Measurements from ENCODE around the gene NRP1. TPM values are rescaled to one million over a fixed set of nuclear protein-coding genes. Genes with fewer than 3 reads are reported as not detected.

Gene NRP1
- total RNA-seq, 1 experiment from 2014 or later, result 3.0 TPM

DNA sequence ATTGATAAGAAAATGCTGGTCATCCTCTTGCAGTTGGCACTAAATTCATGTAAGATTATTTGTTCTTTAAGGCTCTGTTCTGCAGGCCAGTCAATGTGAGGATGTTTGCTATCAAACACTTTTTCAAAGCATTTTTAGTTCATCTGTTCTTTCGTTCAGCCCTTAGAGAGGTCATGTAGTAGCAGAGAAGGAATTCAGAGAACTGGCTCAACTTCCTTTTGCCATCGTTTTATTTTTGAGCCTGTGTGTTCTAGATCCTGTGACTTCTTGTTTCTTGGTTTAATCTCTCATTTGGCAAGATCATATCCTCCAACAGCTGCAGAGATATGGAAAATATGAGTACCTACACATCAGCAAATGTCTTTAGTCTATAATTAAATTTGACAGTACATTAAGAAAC, 184.3 kb downstream of the NRP1 start:
- no peaks in the 10 kb centered on the region for H3K4me1 Mint-ChIP-seq
- CTCF ChIA-PET, result interaction anchor here (0.5 kb wide), 1 partner anchor 17 kb away, joined by 3 read pairs; no protein-coding TSS in a partner anchor
- DNase-seq (ENCODE audit: low spot score), result no peak
- POLR2A ChIA-PET, result no interaction called here
- no peaks in the 10 kb centered on the region for H3K36me3 Mint-ChIP-seq
- H3K9me3 Mint-ChIP-seq, result peaks cover 21% of the 10 kb centered on the region
- H3K4me3 Mint-ChIP-seq, result no peak overlapping the region
- ATAC-seq, result no peak
- H3K27ac Mint-ChIP-seq, result no peak overlapping the region
- H3K27me3 Mint-ChIP-seq (ENCODE audit: low read depth), result no peaks in the 10 kb centered on the region
- TF ChIP-seq NFYB (CRISPR knock-in tag; conservative IDR thresholded peaks at IDR 0.05; ENCODE audit: low read depth), result no peak
- TF ChIP-seq TP53 (CRISPR knock-in tag; IDR thresholded peaks at IDR 0.05), result no peak
- no peak for TF ChIP-seq NR1H2 (CRISPR knock-in tag; IDR thresholded peaks at IDR 0.05)
- TF ChIP-seq GABPB1 (CRISPR knock-in tag; IDR thresholded peaks at IDR 0.05), result no peak
- TF ChIP-seq, protein P1, sequence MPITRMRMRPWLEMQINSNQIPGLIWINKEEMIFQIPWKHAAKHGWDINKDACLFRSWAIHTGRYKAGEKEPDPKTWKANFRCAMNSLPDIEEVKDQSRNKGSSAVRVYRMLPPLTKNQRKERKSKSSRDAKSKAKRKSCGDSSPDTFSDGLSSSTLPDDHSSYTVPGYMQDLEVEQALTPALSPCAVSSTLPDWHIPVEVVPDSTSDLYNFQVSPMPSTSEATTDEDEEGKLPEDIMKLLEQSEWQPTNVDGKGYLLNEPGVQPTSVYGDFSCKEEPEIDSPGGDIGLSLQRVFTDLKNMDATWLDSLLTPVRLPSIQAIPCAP (CRISPR knock-in tag; IDR thresholded peaks at IDR 0.05), result no peak
- TF ChIP-seq, protein P2, sequence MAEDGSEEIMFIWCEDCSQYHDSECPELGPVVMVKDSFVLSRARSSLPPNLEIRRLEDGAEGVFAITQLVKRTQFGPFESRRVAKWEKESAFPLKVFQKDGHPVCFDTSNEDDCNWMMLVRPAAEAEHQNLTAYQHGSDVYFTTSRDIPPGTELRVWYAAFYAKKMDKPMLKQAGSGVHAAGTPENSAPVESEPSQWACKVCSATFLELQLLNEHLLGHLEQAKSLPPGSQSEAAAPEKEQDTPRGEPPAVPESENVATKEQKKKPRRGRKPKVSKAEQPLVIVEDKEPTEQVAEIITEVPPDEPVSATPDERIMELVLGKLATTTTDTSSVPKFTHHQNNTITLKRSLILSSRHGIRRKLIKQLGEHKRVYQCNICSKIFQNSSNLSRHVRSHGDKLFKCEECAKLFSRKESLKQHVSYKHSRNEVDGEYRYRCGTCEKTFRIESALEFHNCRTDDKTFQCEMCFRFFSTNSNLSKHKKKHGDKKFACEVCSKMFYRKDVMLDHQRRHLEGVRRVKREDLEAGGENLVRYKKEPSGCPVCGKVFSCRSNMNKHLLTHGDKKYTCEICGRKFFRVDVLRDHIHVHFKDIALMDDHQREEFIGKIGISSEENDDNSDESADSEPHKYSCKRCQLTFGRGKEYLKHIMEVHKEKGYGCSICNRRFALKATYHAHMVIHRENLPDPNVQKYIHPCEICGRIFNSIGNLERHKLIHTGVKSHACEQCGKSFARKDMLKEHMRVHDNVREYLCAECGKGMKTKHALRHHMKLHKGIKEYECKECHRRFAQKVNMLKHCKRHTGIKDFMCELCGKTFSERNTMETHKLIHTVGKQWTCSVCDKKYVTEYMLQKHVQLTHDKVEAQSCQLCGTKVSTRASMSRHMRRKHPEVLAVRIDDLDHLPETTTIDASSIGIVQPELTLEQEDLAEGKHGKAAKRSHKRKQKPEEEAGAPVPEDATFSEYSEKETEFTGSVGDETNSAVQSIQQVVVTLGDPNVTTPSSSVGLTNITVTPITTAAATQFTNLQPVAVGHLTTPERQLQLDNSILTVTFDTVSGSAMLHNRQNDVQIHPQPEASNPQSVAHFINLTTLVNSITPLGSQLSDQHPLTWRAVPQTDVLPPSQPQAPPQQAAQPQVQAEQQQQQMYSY (CRISPR knock-in tag; IDR thresholded peaks at IDR 0.05), result no peak
- TF ChIP-seq, protein P3, sequence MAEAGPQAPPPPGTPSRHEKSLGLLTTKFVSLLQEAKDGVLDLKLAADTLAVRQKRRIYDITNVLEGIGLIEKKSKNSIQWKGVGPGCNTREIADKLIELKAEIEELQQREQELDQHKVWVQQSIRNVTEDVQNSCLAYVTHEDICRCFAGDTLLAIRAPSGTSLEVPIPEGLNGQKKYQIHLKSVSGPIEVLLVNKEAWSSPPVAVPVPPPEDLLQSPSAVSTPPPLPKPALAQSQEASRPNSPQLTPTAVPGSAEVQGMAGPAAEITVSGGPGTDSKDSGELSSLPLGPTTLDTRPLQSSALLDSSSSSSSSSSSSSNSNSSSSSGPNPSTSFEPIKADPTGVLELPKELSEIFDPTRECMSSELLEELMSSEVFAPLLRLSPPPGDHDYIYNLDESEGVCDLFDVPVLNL (CRISPR knock-in tag; IDR thresholded peaks at IDR 0.05; ENCODE audit: borderline replicate concordance, low read depth), result no peak
- no peak for TF ChIP-seq OVOL2 (CRISPR knock-in tag; IDR thresholded peaks at IDR 0.05; ENCODE audit: borderline replicate concordance)
- TF ChIP-seq NR3C1 (CRISPR knock-in tag; conservative IDR thresholded peaks at IDR 0.05; ENCODE audit: low read depth), result no peak
- TF ChIP-seq JAZF1 (CRISPR knock-in tag; IDR thresholded peaks at IDR 0.05), result no peak
- TF ChIP-seq ETV6 (CRISPR knock-in tag; IDR thresholded peaks at IDR 0.05), result no peak

DNA sequence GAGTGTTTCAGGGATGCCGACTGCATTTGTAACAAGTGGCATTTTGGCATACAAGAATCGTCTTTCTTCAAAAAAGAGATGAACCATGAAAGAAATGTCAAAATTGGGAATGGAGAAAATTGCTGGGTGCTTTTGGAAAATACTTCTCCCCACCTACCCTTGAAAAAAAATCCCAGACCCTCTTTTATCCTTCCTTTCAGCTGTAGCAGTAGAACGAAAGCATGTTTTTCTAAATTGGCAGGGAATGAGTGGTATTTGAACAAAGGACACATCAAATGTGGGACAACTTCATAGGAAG, 187.5 kb downstream of the NRP1 start:
- H3K9me3 Mint-ChIP-seq, result peaks cover 21% of the 10 kb centered on the region
- ATAC-seq, result no peak
- DNase-seq (ENCODE audit: low spot score), result no peak
- ChIA-PET CTCF (interaction anchor here (1.1 kb wide), 1 partner anchor 138 kb away, joined by 4 read pairs; no protein-coding TSS in a partner anchor), POLR2A (no interaction called here)
- no peak overlapping the region for H3K4me3 Mint-ChIP-seq
- no peaks in the 10 kb centered on the region for H3K36me3 Mint-ChIP-seq
- no peaks in the 10 kb centered on the region for H3K4me1 Mint-ChIP-seq
- no peak overlapping the region for H3K27ac Mint-ChIP-seq
- H3K27me3 Mint-ChIP-seq (ENCODE audit: low read depth), result no peaks in the 10 kb centered on the region
- TF ChIP-seq CBFB (CRISPR knock-in tag; IDR thresholded peaks at IDR 0.05; ENCODE audit: low read depth) (no peak), NR3C1 (CRISPR knock-in tag; conservative IDR thresholded peaks at IDR 0.05; ENCODE audit: low read depth) (no peak), SMAD3 (CRISPR knock-in tag; IDR thresholded peaks at IDR 0.05; ENCODE audit: borderline replicate concordance) (no peak), ZNF121 (CRISPR knock-in tag; IDR thresholded peaks at IDR 0.05) (no peak), JAZF1 (CRISPR knock-in tag; IDR thresholded peaks at IDR 0.05) (no peak), RORB (CRISPR knock-in tag; IDR thresholded peaks at IDR 0.05) (no peak), IRF2 (CRISPR knock-in tag; IDR thresholded peaks at IDR 0.05; ENCODE audit: borderline replicate concordance, low read depth) (no peak), PRRX2 (CRISPR knock-in tag; IDR thresholded peaks at IDR 0.05) (no peak), GTF2I (CRISPR knock-in tag; conservative IDR thresholded peaks at IDR 0.05) (no peak), EMX1 (CRISPR knock-in tag; IDR thresholded peaks at IDR 0.05) (no peak), FOXP1 (CRISPR knock-in tag; IDR thresholded peaks at IDR 0.05; ENCODE audit: borderline replicate concordance) (no peak), ZNF219 (CRISPR knock-in tag; IDR thresholded peaks at IDR 0.05; ENCODE audit: borderline replicate concordance) (no peak)
- TF ChIP-seq, protein P4, sequence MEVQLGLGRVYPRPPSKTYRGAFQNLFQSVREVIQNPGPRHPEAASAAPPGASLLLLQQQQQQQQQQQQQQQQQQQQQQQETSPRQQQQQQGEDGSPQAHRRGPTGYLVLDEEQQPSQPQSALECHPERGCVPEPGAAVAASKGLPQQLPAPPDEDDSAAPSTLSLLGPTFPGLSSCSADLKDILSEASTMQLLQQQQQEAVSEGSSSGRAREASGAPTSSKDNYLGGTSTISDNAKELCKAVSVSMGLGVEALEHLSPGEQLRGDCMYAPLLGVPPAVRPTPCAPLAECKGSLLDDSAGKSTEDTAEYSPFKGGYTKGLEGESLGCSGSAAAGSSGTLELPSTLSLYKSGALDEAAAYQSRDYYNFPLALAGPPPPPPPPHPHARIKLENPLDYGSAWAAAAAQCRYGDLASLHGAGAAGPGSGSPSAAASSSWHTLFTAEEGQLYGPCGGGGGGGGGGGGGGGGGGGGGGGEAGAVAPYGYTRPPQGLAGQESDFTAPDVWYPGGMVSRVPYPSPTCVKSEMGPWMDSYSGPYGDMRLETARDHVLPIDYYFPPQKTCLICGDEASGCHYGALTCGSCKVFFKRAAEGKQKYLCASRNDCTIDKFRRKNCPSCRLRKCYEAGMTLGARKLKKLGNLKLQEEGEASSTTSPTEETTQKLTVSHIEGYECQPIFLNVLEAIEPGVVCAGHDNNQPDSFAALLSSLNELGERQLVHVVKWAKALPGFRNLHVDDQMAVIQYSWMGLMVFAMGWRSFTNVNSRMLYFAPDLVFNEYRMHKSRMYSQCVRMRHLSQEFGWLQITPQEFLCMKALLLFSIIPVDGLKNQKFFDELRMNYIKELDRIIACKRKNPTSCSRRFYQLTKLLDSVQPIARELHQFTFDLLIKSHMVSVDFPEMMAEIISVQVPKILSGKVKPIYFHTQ (CRISPR knock-in tag; IDR thresholded peaks at IDR 0.05), result no peak
- TF ChIP-seq, protein P5, sequence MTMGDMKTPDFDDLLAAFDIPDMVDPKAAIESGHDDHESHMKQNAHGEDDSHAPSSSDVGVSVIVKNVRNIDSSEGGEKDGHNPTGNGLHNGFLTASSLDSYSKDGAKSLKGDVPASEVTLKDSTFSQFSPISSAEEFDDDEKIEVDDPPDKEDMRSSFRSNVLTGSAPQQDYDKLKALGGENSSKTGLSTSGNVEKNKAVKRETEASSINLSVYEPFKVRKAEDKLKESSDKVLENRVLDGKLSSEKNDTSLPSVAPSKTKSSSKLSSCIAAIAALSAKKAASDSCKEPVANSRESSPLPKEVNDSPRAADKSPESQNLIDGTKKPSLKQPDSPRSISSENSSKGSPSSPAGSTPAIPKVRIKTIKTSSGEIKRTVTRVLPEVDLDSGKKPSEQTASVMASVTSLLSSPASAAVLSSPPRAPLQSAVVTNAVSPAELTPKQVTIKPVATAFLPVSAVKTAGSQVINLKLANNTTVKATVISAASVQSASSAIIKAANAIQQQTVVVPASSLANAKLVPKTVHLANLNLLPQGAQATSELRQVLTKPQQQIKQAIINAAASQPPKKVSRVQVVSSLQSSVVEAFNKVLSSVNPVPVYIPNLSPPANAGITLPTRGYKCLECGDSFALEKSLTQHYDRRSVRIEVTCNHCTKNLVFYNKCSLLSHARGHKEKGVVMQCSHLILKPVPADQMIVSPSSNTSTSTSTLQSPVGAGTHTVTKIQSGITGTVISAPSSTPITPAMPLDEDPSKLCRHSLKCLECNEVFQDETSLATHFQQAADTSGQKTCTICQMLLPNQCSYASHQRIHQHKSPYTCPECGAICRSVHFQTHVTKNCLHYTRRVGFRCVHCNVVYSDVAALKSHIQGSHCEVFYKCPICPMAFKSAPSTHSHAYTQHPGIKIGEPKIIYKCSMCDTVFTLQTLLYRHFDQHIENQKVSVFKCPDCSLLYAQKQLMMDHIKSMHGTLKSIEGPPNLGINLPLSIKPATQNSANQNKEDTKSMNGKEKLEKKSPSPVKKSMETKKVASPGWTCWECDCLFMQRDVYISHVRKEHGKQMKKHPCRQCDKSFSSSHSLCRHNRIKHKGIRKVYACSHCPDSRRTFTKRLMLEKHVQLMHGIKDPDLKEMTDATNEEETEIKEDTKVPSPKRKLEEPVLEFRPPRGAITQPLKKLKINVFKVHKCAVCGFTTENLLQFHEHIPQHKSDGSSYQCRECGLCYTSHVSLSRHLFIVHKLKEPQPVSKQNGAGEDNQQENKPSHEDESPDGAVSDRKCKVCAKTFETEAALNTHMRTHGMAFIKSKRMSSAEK (CRISPR knock-in tag; IDR thresholded peaks at IDR 0.05; ENCODE audit: borderline replicate concordance), result no peak

All from WTC11 (cell line).